Body of pancreas (tissue), 4 donors: ENCODE results near the gene PDLIM5.

Experiments used
- POLR2A ChIP-seq, 3 donors: fragments of 450-650 bp; IDR thresholded peaks; one replicate each; pipeline ENCODE4 v1.6.1; 2016; ENCODE audit warnings: antibody characterized with exemption in 3 of 3, mild to moderate bottlenecking in 2 of 3
- TF ChIP-seq, protein P1 (sequence below), 7 experiments: fragments of 450-650 bp in 4 of 7; fragments of 200-600 bp in 3 of 7; sonication (generic) in 3 of 7; IDR thresholded peaks; one replicate each; pipeline ENCODE4 v1.5.1; 2016 to 2019; ENCODE audit warnings: antibody characterized with exemption in 7 of 7

- TF ChIP-seq, protein P1, sequence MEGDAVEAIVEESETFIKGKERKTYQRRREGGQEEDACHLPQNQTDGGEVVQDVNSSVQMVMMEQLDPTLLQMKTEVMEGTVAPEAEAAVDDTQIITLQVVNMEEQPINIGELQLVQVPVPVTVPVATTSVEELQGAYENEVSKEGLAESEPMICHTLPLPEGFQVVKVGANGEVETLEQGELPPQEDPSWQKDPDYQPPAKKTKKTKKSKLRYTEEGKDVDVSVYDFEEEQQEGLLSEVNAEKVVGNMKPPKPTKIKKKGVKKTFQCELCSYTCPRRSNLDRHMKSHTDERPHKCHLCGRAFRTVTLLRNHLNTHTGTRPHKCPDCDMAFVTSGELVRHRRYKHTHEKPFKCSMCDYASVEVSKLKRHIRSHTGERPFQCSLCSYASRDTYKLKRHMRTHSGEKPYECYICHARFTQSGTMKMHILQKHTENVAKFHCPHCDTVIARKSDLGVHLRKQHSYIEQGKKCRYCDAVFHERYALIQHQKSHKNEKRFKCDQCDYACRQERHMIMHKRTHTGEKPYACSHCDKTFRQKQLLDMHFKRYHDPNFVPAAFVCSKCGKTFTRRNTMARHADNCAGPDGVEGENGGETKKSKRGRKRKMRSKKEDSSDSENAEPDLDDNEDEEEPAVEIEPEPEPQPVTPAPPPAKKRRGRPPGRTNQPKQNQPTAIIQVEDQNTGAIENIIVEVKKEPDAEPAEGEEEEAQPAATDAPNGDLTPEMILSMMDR (IDR thresholded peaks at IDR 0.05) = no peak
- TF ChIP-seq POLR2A (IDR thresholded peaks at IDR 0.05) = no peak
Observed at GRCh38 chr4:94472056-94472826, 20.5 kb downstream of the PDLIM5 start.
